HCT116 (cell line): Measurements from ENCODE around the gene IL1F10. TPM values are rescaled to one million over a fixed set of nuclear protein-coding genes. Genes with fewer than 3 reads are reported as not detected.

Experiments
- ATAC-seq: fragments of 200-7000 bp; cut with Tn5 transposase; 2 replicates; pipeline ENCODE4 v1.9.1; 2020; ENCODE audit warnings: mild to moderate bottlenecking, moderate library complexity
- BruUV-seq: library from RNA; stranded (reverse); fragments of 400-500 nt; replicated peaks from 2 replicates; lab custom pipeline; 2021; lab: Mats Ljungman, UMichigan
- CTCF ChIA-PET: fragments of 300-600 bp; sonication (Branson Sonifier 250); formaldehyde crosslinking; loops from one replicate; lab custom pipeline; 2021; ENCODE audit warnings: antibody characterized with exemption; lab: Charles Lee
- POLR2A ChIA-PET: fragments of 300-600, 350-600 bp; sonication (Branson Sonifier 250); formaldehyde crosslinking; loops from one replicate; lab custom pipeline; 2021; ENCODE audit warnings: antibody characterized with exemption; lab: Charles Lee
- RAD21 ChIA-PET, 2 experiments: fragments of 300-600 bp; sonication (Branson Sonifier 250); formaldehyde crosslinking; loops; one replicate each; lab custom pipeline; 2023; ENCODE audit warnings: low total read pairs in 2 of 2; ENCODE audit not compliant: uncharacterized antibody in 2 of 2, unreplicated experiment in 2 of 2, low non-redundant PET in 1 of 2; lab: Charles Lee
- DNase-seq: peaks from one replicate; pipeline ENCODE4 v3.0.0-alpha.2; 2010; ENCODE audit warnings: low read depth, low spot score
- H2AFZ ChIP-seq: fragments of 200-600 bp; shearing (Covaris generic), sonication (generic); 2 replicates; pipeline ENCODE4 v1.6.1; 2017; ENCODE audit warnings: low read depth, mixed run types, mixed read lengths, antibody characterized with exemption, low read length; ENCODE audit not compliant: poor library complexity, severe bottlenecking
- H3K27ac ChIP-seq: 2 replicates; pipeline ENCODE4 v1.5.1; 2012; ENCODE audit warnings: low read depth, low read length
- H3K27me3 ChIP-seq: fragments of 200-600 bp; sonication (generic); 2 replicates; pipeline ENCODE4 v1.6.1; 2016; ENCODE audit warnings: mixed run types, low read length, mixed read lengths; ENCODE audit not compliant: insufficient read depth
- H3K36me3 ChIP-seq, 2 experiments: fragments of 200-500 bp in 1 of 2; fragments of 200-600 bp in 1 of 2; sonication (Bioruptor generic) in 1 of 2; sonication (generic) in 1 of 2; 2 replicates each; pipeline versions ENCODE4 v1.5.1 to v1.6.1; 2014 to 2016; ENCODE audit warnings: low read length in 2 of 2, inconsistent platforms in 1 of 2, mixed read lengths in 1 of 2, mixed run types in 1 of 2; ENCODE audit not compliant: insufficient read depth in 2 of 2, control insufficient read depth in 1 of 2
- H3K4me1 ChIP-seq, 2 experiments: fragments of 200-600 bp in 1 of 2; sonication (generic) in 1 of 2; 2 replicates each; pipeline versions ENCODE4 v1.5.1 to v1.6.1; 2012 to 2017; ENCODE audit warnings: low read length in 2 of 2, inconsistent platforms in 1 of 2, mild to moderate bottlenecking in 1 of 2, mixed read lengths in 1 of 2, mixed run types in 1 of 2, moderate library complexity in 1 of 2; ENCODE audit not compliant: insufficient read depth in 2 of 2, control insufficient read depth in 1 of 2
- H3K4me2 ChIP-seq: fragments of 200-600 bp; sonication (generic); 2 replicates; pipeline ENCODE4 v1.6.1; 2017; ENCODE audit warnings: mixed run types, low read length, mixed read lengths
- H3K4me3 ChIP-seq, 2 experiments: fragments of 200-600 bp in 1 of 2; sonication (generic) in 1 of 2; replicated peaks in 1 of 2; 2 replicates each; pipeline ENCODE4 v1.5.1; 2011 to 2016; ENCODE audit warnings: low read length in 2 of 2, control low read depth in 1 of 2, low read depth in 1 of 2, mild to moderate bottlenecking in 1 of 2, mixed read lengths in 1 of 2, mixed run types in 1 of 2
- H3K79me2 ChIP-seq: fragments of 200-600 bp; sonication (generic); 2 replicates; pipeline ENCODE4 v1.6.1; 2017; ENCODE audit warnings: mild to moderate bottlenecking, mixed run types, low read length, moderate library complexity, mixed read lengths; ENCODE audit not compliant: insufficient read depth
- H3K9ac ChIP-seq: fragments of 200-600 bp; sonication (generic); 2 replicates; pipeline ENCODE4 v1.6.1; 2016; ENCODE audit warnings: low read length, mixed read lengths
- H3K9me2 ChIP-seq: fragments of 200-600 bp; sonication (generic), shearing (Covaris generic); 2 replicates; pipeline ENCODE4 v1.6.1; 2017; ENCODE audit warnings: mixed run types, mild to moderate bottlenecking, moderate library complexity; ENCODE audit not compliant: insufficient read depth
- H3K9me3 ChIP-seq, 2 experiments: fragments of 200-500 bp in 1 of 2; fragments of 200-600 bp in 1 of 2; sonication (Bioruptor generic) in 1 of 2; sonication (generic) in 1 of 2; 2 replicates each; pipeline ENCODE4 v1.6.1; 2014 to 2017; ENCODE audit warnings: low read length in 2 of 2, mixed read lengths in 2 of 2, inconsistent platforms in 1 of 2, low read depth in 1 of 2, mild to moderate bottlenecking in 1 of 2, mixed run types in 1 of 2, moderate library complexity in 1 of 2; ENCODE audit not compliant: control insufficient read depth in 1 of 2, insufficient read depth in 1 of 2
- H4K20me1 ChIP-seq: fragments of 200-600 bp; sonication (generic), shearing (Covaris generic); 2 replicates; pipeline ENCODE4 v1.6.1; 2017; ENCODE audit warnings: mixed run types, mild to moderate bottlenecking, moderate library complexity; ENCODE audit not compliant: insufficient read depth
- ATF3 ChIP-seq: IDR thresholded peaks from 2 replicates; pipeline ENCODE4 v1.6.1; 2012
- CTCF ChIP-seq, 3 experiments: fragments of 200-600 bp in 1 of 3; sonication (generic) in 1 of 3; IDR thresholded peaks in 2 of 3; conservative IDR thresholded peaks in 1 of 3; 2 replicates each; pipeline ENCODE4 v1.5.1; 2012 to 2017; ENCODE audit warnings: low read depth in 2 of 3, low read length in 2 of 3, antibody characterized with exemption in 1 of 3, borderline replicate concordance in 1 of 3, control low read depth in 1 of 3, mild to moderate bottlenecking in 1 of 3, mixed read lengths in 1 of 3, mixed run types in 1 of 3, moderate library complexity in 1 of 3; ENCODE audit not compliant: insufficient read depth in 1 of 3
- EGR1 ChIP-seq: IDR thresholded peaks from 2 replicates; pipeline ENCODE4 v1.6.1; 2012; ENCODE audit warnings: low read depth
- EZH2phosphoT487 ChIP-seq: fragments of 200-600 bp; IDR thresholded peaks from 2 replicates; pipeline ENCODE4 v1.6.1; 2018; ENCODE audit warnings: antibody characterized with exemption, borderline replicate concordance
- JUND ChIP-seq: IDR thresholded peaks from 2 replicates; pipeline ENCODE4 v1.6.1; 2012
- MAX ChIP-seq: IDR thresholded peaks from 2 replicates; pipeline ENCODE4 v1.6.1; 2012
- POLR2A ChIP-seq: IDR thresholded peaks from 2 replicates; pipeline ENCODE4 v1.7.0; 2011; ENCODE audit warnings: borderline replicate concordance; ENCODE audit not compliant: insufficient read depth, insufficient read length; ENCODE audit errors: extremely low read depth
- POLR2AphosphoS5 ChIP-seq: IDR thresholded peaks from 2 replicates; pipeline ENCODE4 v1.6.1; 2011; ENCODE audit warnings: mild to moderate bottlenecking, low read depth, low read length, moderate library complexity
- RAD21 ChIP-seq: IDR thresholded peaks from 2 replicates; pipeline ENCODE4 v1.6.1; 2012; ENCODE audit warnings: low read depth, mild to moderate bottlenecking
- SIN3A ChIP-seq: IDR thresholded peaks from 2 replicates; pipeline ENCODE4 v1.6.1; 2012; ENCODE audit warnings: low read depth
- TCF7L2 ChIP-seq: IDR thresholded peaks from 2 replicates; pipeline ENCODE4 v1.7.0; 2011; ENCODE audit warnings: borderline replicate concordance, inconsistent platforms; ENCODE audit not compliant: insufficient read depth, insufficient read length; ENCODE audit errors: extremely low read depth
- ZNF274 ChIP-seq: fragments of 200-500 bp; sonication (Bioruptor generic); IDR thresholded peaks from 2 replicates; pipeline ENCODE4 v1.6.1; 2014; ENCODE audit warnings: mild to moderate bottlenecking, low read depth, low read length, inconsistent platforms
- intact Hi-C: fragments of 100-400 bp; cut with micrococcal nuclease; formaldehyde crosslinking; loops from 2 replicates; pipeline ENCODE4 v1.10.0; 2022
- total RNA-seq: library from RNA; stranded (reverse); gene quantifications from one replicate; pipeline ENCODE4 v1.2.1, GENCODE V29; 2021; ENCODE audit not compliant: unreplicated experiment

The IL1F10 gene
- total RNA-seq, 1 experiment from 2014 or later: not detected

GRCh38 chr2:113114224-113114945, 46.6 kb downstream of the IL1F10 start:
- H3K27ac ChIP-seq: no peak overlapping the region
- intact Hi-C loops: no loop called here
- H3K9me3 ChIP-seq: no peaks in the 10 kb centered on the region
- H2AFZ ChIP-seq: no peak overlapping the region
- CTCF ChIA-PET: interaction anchor here (1.1 kb wide), 1 partner anchor 23 kb away, joined by 3 read pairs; no protein-coding TSS in a partner anchor
- no peaks in the 10 kb centered on the region for H3K27me3 ChIP-seq
- no TSS peak for BruUV-seq
- H3K36me3 ChIP-seq: no peaks in the 10 kb centered on the region
- no peak for ATAC-seq
- RAD21 ChIA-PET: no interaction called here
- H3K79me2 ChIP-seq: no peaks in the 10 kb centered on the region
- no peaks in the 10 kb centered on the region for H3K9me2 ChIP-seq
- peaks cover 0 to 8% of the 10 kb centered on the region in 2 experiments; a peak in 1 of 4 replicates for H3K4me1 ChIP-seq
- no peak overlapping the region for H3K4me2 ChIP-seq
- no peaks in the 10 kb centered on the region for H4K20me1 ChIP-seq
- no peak for DNase-seq
- no peak overlapping the region for H3K4me3 ChIP-seq
- no peak for TF ChIP-seq TCF7L2
- no peak for TF ChIP-seq EGR1
- TF ChIP-seq ZNF274: no peak
- TF ChIP-seq RAD21: no peak
- TF ChIP-seq POLR2AphosphoS5: no peak
- no peak for TF ChIP-seq JUND
- no peak for TF ChIP-seq ATF3
- TF ChIP-seq SIN3A: no peak
- TF ChIP-seq MAX: no peak
- no peak for TF ChIP-seq POLR2A
- TF ChIP-seq CTCF (IDR thresholded peaks at IDR 0.05 in 2 of 3, conservative IDR thresholded peaks at IDR 0.05 in 1 of 3; ENCODE audit: borderline replicate concordance in 1 of 3, insufficient read depth in 1 of 3, low read depth in 2 of 3, low read length in 2 of 3): no peak
- TF ChIP-seq EZH2phosphoT487: no peak
- POLR2A ChIA-PET: no interaction called here
- H3K9ac ChIP-seq: no peak overlapping the region
